PFSK-1 (cell line): ENCODE data around the gene SERPINI1.

Experiments
- FOXP2 ChIP-seq: optimal IDR thresholded peaks from 2 replicates; pipeline ENCODE3; 2011; ENCODE audit warnings: borderline replicate concordance, control low read depth, inconsistent platforms; ENCODE audit not compliant: insufficient read depth; ENCODE audit errors: extremely low read length, extremely low read depth
- POLR2AphosphoS5 ChIP-seq: IDR thresholded peaks from 2 replicates; pipeline ENCODE4 v1.6.1; 2012; ENCODE audit warnings: low read depth, mild to moderate bottlenecking, control low read depth, low read length, moderate library complexity
- SIN3A ChIP-seq: IDR thresholded peaks from 2 replicates; pipeline ENCODE4 v1.6.1; 2012; ENCODE audit warnings: mild to moderate bottlenecking, low read length, moderate library complexity, borderline replicate concordance; ENCODE audit not compliant: insufficient read depth
- TAF1 ChIP-seq: IDR thresholded peaks from 2 replicates; pipeline ENCODE4 v1.6.1; 2012; ENCODE audit warnings: low read length, control low read depth, borderline replicate concordance; ENCODE audit not compliant: insufficient read depth
- TF ChIP-seq, protein P1 (sequence below), 2 experiments: IDR thresholded peaks; 2 replicates each; pipeline versions ENCODE4 v1.6.1 to v1.8.0; 2011 to 2012; ENCODE audit warnings: low read depth in 2 of 2, low read length in 2 of 2, control low read depth in 1 of 2, inconsistent platforms in 1 of 2, mild to moderate bottlenecking in 1 of 2, moderate library complexity in 1 of 2; ENCODE audit not compliant: insufficient read depth in 1 of 2

The SERPINI1 gene

GRCh38 chr3:167723872-167724271, 11.6 kb upstream of the SERPINI1 start:
- no peak for TF ChIP-seq POLR2AphosphoS5
- TF ChIP-seq, protein P1, sequence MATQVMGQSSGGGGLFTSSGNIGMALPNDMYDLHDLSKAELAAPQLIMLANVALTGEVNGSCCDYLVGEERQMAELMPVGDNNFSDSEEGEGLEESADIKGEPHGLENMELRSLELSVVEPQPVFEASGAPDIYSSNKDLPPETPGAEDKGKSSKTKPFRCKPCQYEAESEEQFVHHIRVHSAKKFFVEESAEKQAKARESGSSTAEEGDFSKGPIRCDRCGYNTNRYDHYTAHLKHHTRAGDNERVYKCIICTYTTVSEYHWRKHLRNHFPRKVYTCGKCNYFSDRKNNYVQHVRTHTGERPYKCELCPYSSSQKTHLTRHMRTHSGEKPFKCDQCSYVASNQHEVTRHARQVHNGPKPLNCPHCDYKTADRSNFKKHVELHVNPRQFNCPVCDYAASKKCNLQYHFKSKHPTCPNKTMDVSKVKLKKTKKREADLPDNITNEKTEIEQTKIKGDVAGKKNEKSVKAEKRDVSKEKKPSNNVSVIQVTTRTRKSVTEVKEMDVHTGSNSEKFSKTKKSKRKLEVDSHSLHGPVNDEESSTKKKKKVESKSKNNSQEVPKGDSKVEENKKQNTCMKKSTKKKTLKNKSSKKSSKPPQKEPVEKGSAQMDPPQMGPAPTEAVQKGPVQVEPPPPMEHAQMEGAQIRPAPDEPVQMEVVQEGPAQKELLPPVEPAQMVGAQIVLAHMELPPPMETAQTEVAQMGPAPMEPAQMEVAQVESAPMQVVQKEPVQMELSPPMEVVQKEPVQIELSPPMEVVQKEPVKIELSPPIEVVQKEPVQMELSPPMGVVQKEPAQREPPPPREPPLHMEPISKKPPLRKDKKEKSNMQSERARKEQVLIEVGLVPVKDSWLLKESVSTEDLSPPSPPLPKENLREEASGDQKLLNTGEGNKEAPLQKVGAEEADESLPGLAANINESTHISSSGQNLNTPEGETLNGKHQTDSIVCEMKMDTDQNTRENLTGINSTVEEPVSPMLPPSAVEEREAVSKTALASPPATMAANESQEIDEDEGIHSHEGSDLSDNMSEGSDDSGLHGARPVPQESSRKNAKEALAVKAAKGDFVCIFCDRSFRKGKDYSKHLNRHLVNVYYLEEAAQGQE (IDR thresholded peaks at IDR 0.05; ENCODE audit: insufficient read depth in 1 of 2, low read depth in 2 of 2, low read length in 2 of 2), result no peak
- no peak for TF ChIP-seq FOXP2
- no peak for TF ChIP-seq SIN3A
- no peak for TF ChIP-seq TAF1

DNA sequence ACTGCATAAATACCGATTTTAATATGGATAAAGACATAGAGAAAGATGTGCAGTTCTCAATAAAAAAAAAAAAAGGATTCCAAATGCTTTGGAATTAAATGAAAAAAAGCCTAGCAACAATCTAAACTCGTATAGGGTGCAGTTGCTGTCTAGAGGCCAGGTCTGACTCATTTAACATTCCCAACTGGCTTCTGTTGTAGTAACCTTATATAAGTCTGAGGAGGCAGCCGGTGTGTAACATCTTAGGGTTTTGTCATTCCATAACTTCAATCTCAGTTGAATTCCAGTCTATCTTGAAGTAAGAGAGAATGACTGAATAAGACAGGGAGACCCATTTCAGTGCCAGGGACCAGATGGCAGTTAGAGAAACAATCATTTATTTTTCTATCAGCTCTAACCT, 7.3 kb upstream of the SERPINI1 start:
- TF ChIP-seq, protein P1 (IDR thresholded peaks at IDR 0.05; ENCODE audit: insufficient read depth in 1 of 2, low read depth in 2 of 2, low read length in 2 of 2), result no peak
- no peak for TF ChIP-seq FOXP2
- no peak for TF ChIP-seq SIN3A
- TF ChIP-seq TAF1, result no peak
- TF ChIP-seq POLR2AphosphoS5, result no peak

GRCh38 chr3:167728632-167729323, 6.7 kb upstream of the SERPINI1 start:
- TF ChIP-seq POLR2AphosphoS5 (no peak), TAF1 (no peak), SIN3A (no peak), FOXP2 (no peak)
- TF ChIP-seq, protein P1 (IDR thresholded peaks at IDR 0.05; ENCODE audit: insufficient read depth in 1 of 2, low read depth in 2 of 2, low read length in 2 of 2), result no peak

DNA sequence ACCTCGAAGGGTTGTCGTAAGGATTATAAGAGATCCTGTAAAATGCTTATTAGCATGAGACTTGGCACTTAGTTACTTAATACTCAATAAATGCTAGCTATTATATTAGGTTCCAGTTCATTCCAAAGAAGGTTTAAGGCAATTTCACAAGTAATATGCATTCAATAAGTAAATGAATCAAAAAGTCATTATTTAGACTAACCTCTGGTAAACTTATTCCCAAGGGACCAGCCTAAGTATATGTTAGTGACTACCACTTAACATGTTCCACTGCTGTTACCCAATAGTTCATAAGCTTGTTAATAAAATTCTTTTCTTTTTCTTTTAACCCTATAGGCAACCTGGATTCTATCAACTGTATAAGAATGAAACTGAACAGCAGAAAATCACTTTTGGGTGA, 5.9 kb upstream of the SERPINI1 start:
- TF ChIP-seq SIN3A, result no peak
- no peak for TF ChIP-seq FOXP2
- TF ChIP-seq POLR2AphosphoS5, result no peak
- no peak for TF ChIP-seq TAF1
- TF ChIP-seq, protein P1 (IDR thresholded peaks at IDR 0.05; ENCODE audit: insufficient read depth in 1 of 2, low read depth in 2 of 2, low read length in 2 of 2), result no peak
